SK-N-SH treated with all-trans-retinoic acid at 6 μM for 48 hours (cell line): ENCODE results near the gene NR1D2.
A peak's percentile ranks its signal among the peaks of the same experiment; 100 is the strongest.

Experiments
- ATAC-seq: fragments of 200-7000 bp; cut with Tn5 transposase; 3 replicates; pipeline ENCODE4 v1.9.1; 2020; ENCODE audit warnings: mild to moderate bottlenecking, moderate library complexity
- BACH2 ChIP-seq: fragments of 250-450 bp; sonication (Bioruptor Pico); IDR thresholded peaks from 2 replicates; pipeline ENCODE4 v1.9.0; 2021; ENCODE audit warnings: mild to moderate bottlenecking, borderline replicate concordance
- CSDC2 ChIP-seq: fragments of 250-450 bp; sonication (Bioruptor Pico); IDR thresholded peaks from 2 replicates; pipeline ENCODE4 v1.5.0; 2020; ENCODE audit warnings: mild to moderate bottlenecking, moderate library complexity
- ESRRG ChIP-seq: fragments of 250-450 bp; sonication (Bioruptor Pico); IDR thresholded peaks from 2 replicates; pipeline ENCODE4 v1.6.1; 2021; ENCODE audit warnings: mild to moderate bottlenecking
- GLIS3 ChIP-seq: fragments of 250-450 bp; sonication (Bioruptor Pico); IDR thresholded peaks from 2 replicates; pipeline ENCODE4 v1.5.0; 2020; ENCODE audit warnings: mild to moderate bottlenecking, moderate library complexity
- OSR1 ChIP-seq: fragments of 250-450 bp; sonication (Bioruptor Pico); IDR thresholded peaks from 2 replicates; pipeline ENCODE4 v1.8.0; 2022; ENCODE audit warnings: moderate library complexity, mild to moderate bottlenecking, inconsistent platforms
- PPARA ChIP-seq: fragments of 250-450 bp; sonication (Bioruptor Pico); IDR thresholded peaks from 2 replicates; pipeline ENCODE4 v1.5.0; 2020; ENCODE audit warnings: mild to moderate bottlenecking, borderline replicate concordance
- RARB ChIP-seq: fragments of 250-450 bp; sonication (Bioruptor Pico); IDR thresholded peaks from 2 replicates; pipeline ENCODE4 v1.8.0; 2021; ENCODE audit warnings: mild to moderate bottlenecking, moderate library complexity
- SNAI2 ChIP-seq: fragments of 250-450 bp; sonication (Bioruptor Pico); IDR thresholded peaks from 2 replicates; pipeline ENCODE4 v1.5.0; 2020; ENCODE audit warnings: mild to moderate bottlenecking, moderate library complexity
- TCF4 ChIP-seq: fragments of 250-450 bp; sonication (Bioruptor Pico); IDR thresholded peaks from 2 replicates; pipeline ENCODE4 v1.8.0; 2021; ENCODE audit warnings: mild to moderate bottlenecking, moderate library complexity, borderline replicate concordance
- TOX ChIP-seq: fragments of 250-450 bp; sonication (Bioruptor Pico); IDR thresholded peaks from 2 replicates; pipeline ENCODE4 v1.8.0; 2021; ENCODE audit warnings: mild to moderate bottlenecking, moderate library complexity, borderline replicate concordance
- ZC3H10 ChIP-seq: fragments of 250-450 bp; sonication (Bioruptor Pico); IDR thresholded peaks from 2 replicates; pipeline ENCODE4 v1.5.1; 2021; ENCODE audit warnings: mild to moderate bottlenecking, moderate library complexity
- ZFP3 ChIP-seq: fragments of 250-450 bp; sonication (Bioruptor Pico); IDR thresholded peaks from 2 replicates; pipeline ENCODE4 v1.5.0; 2020; ENCODE audit warnings: mild to moderate bottlenecking, moderate library complexity
- ZFP30 ChIP-seq: fragments of 450-650 bp; formaldehyde crosslinking; IDR thresholded peaks from 2 replicates; pipeline ENCODE4 v1.5.0; 2022; ENCODE audit warnings: mild to moderate bottlenecking, moderate library complexity
- ZNF565 ChIP-seq: fragments of 450-650 bp; formaldehyde crosslinking; conservative IDR thresholded peaks from 2 replicates; pipeline ENCODE4 v1.5.0; 2020; ENCODE audit warnings: low read depth, mild to moderate bottlenecking, moderate library complexity
- ZNF8 ChIP-seq: fragments of 450-650 bp; formaldehyde crosslinking; IDR thresholded peaks from 2 replicates; pipeline ENCODE4 v1.5.0; 2020; ENCODE audit warnings: mild to moderate bottlenecking, moderate library complexity
- TF ChIP-seq, protein P1 (sequence below): fragments of 250-450 bp; sonication (Bioruptor Pico); IDR thresholded peaks from 2 replicates; pipeline ENCODE4 v1.5.1; 2021; ENCODE audit warnings: mild to moderate bottlenecking, moderate library complexity
- TF ChIP-seq, protein P2 (sequence below): fragments of 250-450 bp; sonication (Bioruptor Pico); IDR thresholded peaks from 2 replicates; pipeline ENCODE4 v1.5.1; 2020; ENCODE audit warnings: low read depth, mild to moderate bottlenecking, moderate library complexity
- TF ChIP-seq, protein P3 (sequence below): fragments of 250-450 bp; sonication (Bioruptor Pico); IDR thresholded peaks from 2 replicates; pipeline ENCODE4 v1.5.0; 2020; ENCODE audit warnings: mild to moderate bottlenecking, moderate library complexity
- TF ChIP-seq, protein P4 (sequence below): fragments of 250-450 bp; sonication (Bioruptor Pico); IDR thresholded peaks from 2 replicates; pipeline ENCODE4 v1.8.0; 2020; ENCODE audit warnings: mild to moderate bottlenecking, moderate library complexity, borderline replicate concordance
- TF ChIP-seq, protein P5 (sequence below): fragments of 250-450 bp; sonication (Bioruptor Pico); IDR thresholded peaks from 2 replicates; pipeline ENCODE4 v1.8.0; 2021; ENCODE audit warnings: low read depth, mild to moderate bottlenecking, moderate library complexity, borderline replicate concordance

Gene NR1D2

DNA sequence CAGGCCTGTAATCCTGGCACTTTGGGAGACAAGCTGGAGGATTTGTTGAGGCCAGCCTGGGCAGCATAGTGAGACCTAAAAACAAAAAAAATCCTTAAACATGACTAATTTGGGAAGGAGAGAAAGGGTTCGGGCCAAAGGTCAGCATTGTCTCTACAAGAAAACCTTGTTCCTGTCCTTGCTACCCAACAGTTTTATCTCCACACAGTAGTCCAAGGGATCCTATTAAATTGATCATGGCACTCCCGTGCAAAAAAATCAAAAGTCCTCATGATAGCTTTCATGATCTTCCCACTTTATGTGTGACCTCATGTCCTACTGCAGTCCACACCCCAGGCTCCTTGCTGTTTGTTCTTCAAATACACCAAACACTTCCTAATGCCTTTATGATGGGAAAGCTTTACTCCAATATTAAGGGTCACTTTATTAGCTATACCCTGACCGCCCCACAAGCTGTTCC lies 24.0 kb upstream of the NR1D2 start (continued):
- TF ChIP-seq, protein P1, sequence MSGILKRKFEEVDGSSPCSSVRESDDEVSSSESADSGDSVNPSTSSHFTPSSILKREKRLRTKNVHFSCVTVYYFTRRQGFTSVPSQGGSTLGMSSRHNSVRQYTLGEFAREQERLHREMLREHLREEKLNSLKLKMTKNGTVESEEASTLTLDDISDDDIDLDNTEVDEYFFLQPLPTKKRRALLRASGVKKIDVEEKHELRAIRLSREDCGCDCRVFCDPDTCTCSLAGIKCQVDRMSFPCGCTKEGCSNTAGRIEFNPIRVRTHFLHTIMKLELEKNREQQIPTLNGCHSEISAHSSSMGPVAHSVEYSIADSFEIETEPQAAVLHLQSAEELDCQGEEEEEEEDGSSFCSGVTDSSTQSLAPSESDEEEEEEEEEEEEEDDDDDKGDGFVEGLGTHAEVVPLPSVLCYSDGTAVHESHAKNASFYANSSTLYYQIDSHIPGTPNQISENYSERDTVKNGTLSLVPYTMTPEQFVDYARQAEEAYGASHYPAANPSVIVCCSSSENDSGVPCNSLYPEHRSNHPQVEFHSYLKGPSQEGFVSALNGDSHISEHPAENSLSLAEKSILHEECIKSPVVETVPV: 0 out of 2 replicates have a peak, but pooled peaks have one; percentile 22
- TF ChIP-seq ZFP30 (CRISPR knock-in tag) (no peak), ESRRG (CRISPR knock-in tag) (peak; percentile 79; the same call in 1 of the 2 replicates), TCF4 (CRISPR knock-in tag) (no peak)
- TF ChIP-seq, protein P2, sequence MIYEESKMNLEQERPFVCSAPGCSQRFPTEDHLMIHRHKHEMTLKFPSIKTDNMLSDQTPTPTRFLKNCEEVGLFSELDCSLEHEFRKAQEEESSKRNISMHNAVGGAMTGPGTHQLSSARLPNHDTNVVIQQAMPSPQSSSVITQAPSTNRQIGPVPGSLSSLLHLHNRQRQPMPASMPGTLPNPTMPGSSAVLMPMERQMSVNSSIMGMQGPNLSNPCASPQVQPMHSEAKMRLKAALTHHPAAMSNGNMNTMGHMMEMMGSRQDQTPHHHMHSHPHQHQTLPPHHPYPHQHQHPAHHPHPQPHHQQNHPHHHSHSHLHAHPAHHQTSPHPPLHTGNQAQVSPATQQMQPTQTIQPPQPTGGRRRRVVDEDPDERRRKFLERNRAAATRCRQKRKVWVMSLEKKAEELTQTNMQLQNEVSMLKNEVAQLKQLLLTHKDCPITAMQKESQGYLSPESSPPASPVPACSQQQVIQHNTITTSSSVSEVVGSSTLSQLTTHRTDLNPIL: 0 out of 2 replicates have a peak, but pooled peaks have one; percentile 62

DNA sequence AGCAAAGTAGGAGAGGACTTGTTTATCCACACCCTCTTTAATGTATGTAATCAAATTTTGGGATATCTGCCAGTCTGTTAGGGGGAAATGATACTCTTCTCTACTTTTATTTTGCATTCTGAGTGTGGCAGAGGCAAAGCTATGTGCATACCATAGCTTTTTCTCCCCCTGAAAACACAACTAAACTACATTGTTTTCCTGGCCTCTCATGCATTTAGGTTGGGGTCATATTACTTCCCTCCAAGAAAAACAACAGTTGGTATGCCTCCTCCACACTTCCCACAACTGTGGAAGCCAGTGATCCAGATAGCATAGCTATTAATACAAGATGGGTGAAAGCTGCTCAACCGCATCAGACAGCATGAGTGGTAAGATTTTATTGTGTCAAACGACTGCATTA lies 21.3 kb upstream of the NR1D2 start:
- peak; percentile 48 for ATAC-seq
- no peak for TF ChIP-seq SNAI2 (CRISPR knock-in tag)
- TF ChIP-seq, protein P3, sequence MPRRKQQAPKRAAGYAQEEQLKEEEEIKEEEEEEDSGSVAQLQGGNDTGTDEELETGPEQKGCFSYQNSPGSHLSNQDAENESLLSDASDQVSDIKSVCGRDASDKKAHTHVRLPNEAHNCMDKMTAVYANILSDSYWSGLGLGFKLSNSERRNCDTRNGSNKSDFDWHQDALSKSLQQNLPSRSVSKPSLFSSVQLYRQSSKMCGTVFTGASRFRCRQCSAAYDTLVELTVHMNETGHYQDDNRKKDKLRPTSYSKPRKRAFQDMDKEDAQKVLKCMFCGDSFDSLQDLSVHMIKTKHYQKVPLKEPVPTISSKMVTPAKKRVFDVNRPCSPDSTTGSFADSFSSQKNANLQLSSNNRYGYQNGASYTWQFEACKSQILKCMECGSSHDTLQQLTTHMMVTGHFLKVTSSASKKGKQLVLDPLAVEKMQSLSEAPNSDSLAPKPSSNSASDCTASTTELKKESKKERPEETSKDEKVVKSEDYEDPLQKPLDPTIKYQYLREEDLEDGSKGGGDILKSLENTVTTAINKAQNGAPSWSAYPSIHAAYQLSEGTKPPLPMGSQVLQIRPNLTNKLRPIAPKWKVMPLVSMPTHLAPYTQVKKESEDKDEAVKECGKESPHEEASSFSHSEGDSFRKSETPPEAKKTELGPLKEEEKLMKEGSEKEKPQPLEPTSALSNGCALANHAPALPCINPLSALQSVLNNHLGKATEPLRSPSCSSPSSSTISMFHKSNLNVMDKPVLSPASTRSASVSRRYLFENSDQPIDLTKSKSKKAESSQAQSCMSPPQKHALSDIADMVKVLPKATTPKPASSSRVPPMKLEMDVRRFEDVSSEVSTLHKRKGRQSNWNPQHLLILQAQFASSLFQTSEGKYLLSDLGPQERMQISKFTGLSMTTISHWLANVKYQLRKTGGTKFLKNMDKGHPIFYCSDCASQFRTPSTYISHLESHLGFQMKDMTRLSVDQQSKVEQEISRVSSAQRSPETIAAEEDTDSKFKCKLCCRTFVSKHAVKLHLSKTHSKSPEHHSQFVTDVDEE (CRISPR knock-in tag): no peak
- TF ChIP-seq ZFP30 (CRISPR knock-in tag): no peak
- TF ChIP-seq, protein P4, sequence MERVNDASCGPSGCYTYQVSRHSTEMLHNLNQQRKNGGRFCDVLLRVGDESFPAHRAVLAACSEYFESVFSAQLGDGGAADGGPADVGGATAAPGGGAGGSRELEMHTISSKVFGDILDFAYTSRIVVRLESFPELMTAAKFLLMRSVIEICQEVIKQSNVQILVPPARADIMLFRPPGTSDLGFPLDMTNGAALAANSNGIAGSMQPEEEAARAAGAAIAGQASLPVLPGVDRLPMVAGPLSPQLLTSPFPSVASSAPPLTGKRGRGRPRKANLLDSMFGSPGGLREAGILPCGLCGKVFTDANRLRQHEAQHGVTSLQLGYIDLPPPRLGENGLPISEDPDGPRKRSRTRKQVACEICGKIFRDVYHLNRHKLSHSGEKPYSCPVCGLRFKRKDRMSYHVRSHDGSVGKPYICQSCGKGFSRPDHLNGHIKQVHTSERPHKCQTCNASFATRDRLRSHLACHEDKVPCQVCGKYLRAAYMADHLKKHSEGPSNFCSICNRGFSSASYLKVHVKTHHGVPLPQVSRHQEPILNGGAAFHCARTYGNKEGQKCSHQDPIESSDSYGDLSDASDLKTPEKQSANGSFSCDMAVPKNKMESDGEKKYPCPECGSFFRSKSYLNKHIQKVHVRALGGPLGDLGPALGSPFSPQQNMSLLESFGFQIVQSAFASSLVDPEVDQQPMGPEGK (CRISPR knock-in tag): no peak
- TF ChIP-seq PPARA (CRISPR knock-in tag): no peak
- no peak for TF ChIP-seq CSDC2 (CRISPR knock-in tag)
- no peak for TF ChIP-seq TCF4 (CRISPR knock-in tag)
- no peak for TF ChIP-seq TOX (CRISPR knock-in tag)
- no peak for TF ChIP-seq OSR1 (CRISPR knock-in tag)

DNA sequence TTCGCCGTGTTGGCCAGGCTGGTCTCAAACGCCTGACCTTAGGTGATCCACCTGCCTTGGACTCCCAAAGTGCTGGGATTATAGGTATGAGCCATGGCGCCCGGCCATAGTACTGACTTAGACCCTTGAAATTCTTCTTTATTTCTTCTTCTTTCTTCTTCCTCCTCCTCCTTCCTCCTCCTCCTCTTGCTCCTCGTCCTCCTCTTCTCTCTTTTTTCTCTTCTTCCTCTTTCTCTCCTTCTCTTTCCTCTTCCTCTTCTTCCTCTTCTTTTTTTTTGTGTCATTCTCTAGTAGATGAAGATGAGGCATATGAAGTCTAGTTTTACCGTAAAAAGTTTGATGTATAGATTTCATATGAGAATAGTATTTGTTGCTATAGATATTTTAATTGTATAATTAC lies 18.8 kb upstream of the NR1D2 start:
- TF ChIP-seq CSDC2 (CRISPR knock-in tag): no peak
- no peak for TF ChIP-seq GLIS3
- TF ChIP-seq ZFP3 (CRISPR knock-in tag): no peak
- no peak for TF ChIP-seq ZC3H10 (CRISPR knock-in tag)
- TF ChIP-seq, protein P5, sequence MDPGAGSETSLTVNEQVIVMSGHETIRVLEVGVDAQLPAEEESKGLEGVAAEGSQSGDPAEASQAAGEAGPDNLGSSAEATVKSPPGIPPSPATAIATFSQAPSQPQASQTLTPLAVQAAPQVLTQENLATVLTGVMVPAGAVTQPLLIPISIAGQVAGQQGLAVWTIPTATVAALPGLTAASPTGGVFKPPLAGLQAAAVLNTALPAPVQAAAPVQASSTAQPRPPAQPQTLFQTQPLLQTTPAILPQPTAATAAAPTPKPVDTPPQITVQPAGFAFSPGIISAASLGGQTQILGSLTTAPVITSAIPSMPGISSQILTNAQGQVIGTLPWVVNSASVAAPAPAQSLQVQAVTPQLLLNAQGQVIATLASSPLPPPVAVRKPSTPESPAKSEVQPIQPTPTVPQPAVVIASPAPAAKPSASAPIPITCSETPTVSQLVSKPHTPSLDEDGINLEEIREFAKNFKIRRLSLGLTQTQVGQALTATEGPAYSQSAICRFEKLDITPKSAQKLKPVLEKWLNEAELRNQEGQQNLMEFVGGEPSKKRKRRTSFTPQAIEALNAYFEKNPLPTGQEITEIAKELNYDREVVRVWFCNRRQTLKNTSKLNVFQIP (CRISPR knock-in tag): no peak
- TF ChIP-seq, protein P2: no peak
- no peak for TF ChIP-seq BACH2
- no peak for TF ChIP-seq OSR1 (CRISPR knock-in tag)
- TF ChIP-seq, protein P3 (CRISPR knock-in tag): no peak
- TF ChIP-seq ESRRG (CRISPR knock-in tag): no peak
- TF ChIP-seq ZNF8 (CRISPR knock-in tag): no peak
- no peak for TF ChIP-seq TCF4 (CRISPR knock-in tag)
- TF ChIP-seq ZNF565 (CRISPR knock-in tag): no peak
- no peak for TF ChIP-seq RARB (CRISPR knock-in tag)
- no peak for ATAC-seq
